GM11168 (cell line): ENCODE measurements around the gene ETV3.

Experiments used
- in situ Hi-C: fragments of 300-500 bp; cut with MboI; formaldehyde crosslinking; loops from one replicate; pipeline ENCODE4 v1.12.0; 2022; ENCODE audit warnings: low sequenced_read_pairs; ENCODE audit not compliant: unreplicated experiment

Gene ETV3

GRCh38 chr1:157142765-157143423, 4.7 kb upstream of the ETV3 start:
- in situ Hi-C loops = no loop called here

- in situ Hi-C loops = no loop called here
Measured at GRCh38 chr1:157142201-157142600, 4.0 kb upstream of the ETV3 start.

- in situ Hi-C loops = no loop called here
Measured at GRCh38 chr1:157141212-157141855, 3.1 kb upstream of the ETV3 start.

GRCh38 chr1:157140063-157140588, 1.9 kb upstream of the ETV3 start:
- in situ Hi-C loops = no loop called here

GRCh38 chr1:157139052-157139715, 989 bp upstream of the ETV3 start:
- in situ Hi-C loops = no loop called here

GRCh38 chr1:157137408-157138219, 581 bp downstream of the ETV3 start:
- in situ Hi-C loops = no loop called here

- in situ Hi-C loops = no loop called here
Measured at GRCh38 chr1:157137046-157137407, 1.2 kb downstream of the ETV3 start.

- in situ Hi-C loops = no loop called here
Measured at GRCh38 chr1:157136133-157136532, 2.1 kb downstream of the ETV3 start.

- in situ Hi-C loops = no loop called here
Measured at GRCh38 chr1:157135646-157136045, 2.5 kb downstream of the ETV3 start.

- in situ Hi-C loops = no loop called here
Measured at GRCh38 chr1:157135070-157135469, 3.1 kb downstream of the ETV3 start.

GRCh38 chr1:157134442-157134841, 3.8 kb downstream of the ETV3 start:
- in situ Hi-C loops = no loop called here

- in situ Hi-C loops = no loop called here
Measured at GRCh38 chr1:157133426-157133825, 4.8 kb downstream of the ETV3 start.

- in situ Hi-C loops = no loop called here
Measured at GRCh38 chr1:157132616-157133167, 5.5 kb downstream of the ETV3 start.

GRCh38 chr1:157132111-157132510, 6.1 kb downstream of the ETV3 start:
- in situ Hi-C loops = no loop called here

- in situ Hi-C loops = no loop called here
Measured at GRCh38 chr1:157131281-157131680, 6.9 kb downstream of the ETV3 start.

- in situ Hi-C loops = no loop called here
Measured at GRCh38 chr1:157124855-157125254, 13.3 kb downstream of the ETV3 start.

GRCh38 chr1:157119448-157119847, 18.7 kb downstream of the ETV3 start:
- in situ Hi-C loops = no loop called here

GRCh38 chr1:157119008-157119407, 19.2 kb downstream of the ETV3 start:
- in situ Hi-C loops = no loop called here

- in situ Hi-C loops = no loop called here
Measured at GRCh38 chr1:157117527-157118057, 20.6 kb downstream of the ETV3 start.

GRCh38 chr1:157116737-157117103, 21.5 kb downstream of the ETV3 start:
- in situ Hi-C loops = no loop called here
